ENCODE results near the gene RTN4R.
A peak's percentile ranks its signal among the peaks of the same experiment; 100 is the strongest.
"Not testable (repeated sequence)": the region's sequence is repeated elsewhere in the genome, so short reads cannot be mapped to it uniquely, and the experiment has no call there.

The RTN4R gene

DNA sequence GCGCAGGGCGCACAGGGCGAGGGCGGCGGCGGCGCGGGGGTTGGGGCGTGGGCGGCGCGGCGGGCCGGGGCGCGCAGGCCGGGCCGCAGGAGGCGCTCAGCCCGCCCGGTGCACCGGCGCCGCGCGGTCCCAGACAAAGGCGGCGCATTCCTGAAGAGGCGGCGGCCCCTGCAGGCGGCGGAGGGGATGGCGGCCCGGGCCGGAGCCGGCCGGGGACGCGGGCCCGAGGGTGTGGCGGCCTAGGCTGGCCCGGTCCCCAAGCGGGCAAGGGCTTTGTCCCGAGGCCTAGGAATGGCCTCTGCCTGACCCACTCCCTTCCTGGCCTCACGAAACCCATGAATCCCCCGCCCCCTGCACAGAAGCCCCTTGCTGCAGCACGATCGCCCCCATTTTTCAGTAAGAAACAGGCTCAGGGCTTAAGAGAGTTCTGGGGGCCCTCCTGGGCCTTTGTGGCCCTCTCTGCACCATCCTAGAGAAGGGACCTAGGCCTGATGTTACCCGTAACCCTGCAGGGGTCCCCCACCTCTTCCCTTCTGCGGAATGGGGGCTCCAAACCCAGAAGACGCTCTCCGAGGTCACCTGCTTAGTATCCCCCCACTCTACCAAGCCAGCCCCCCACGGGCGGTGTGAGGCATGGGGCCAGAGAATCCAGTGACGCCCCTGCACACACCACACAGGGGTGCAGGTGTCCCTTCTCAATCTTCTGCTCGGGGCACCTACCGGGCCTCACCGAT lies at the start of gene RTN4R:
Gene RTN4R, minus strand, starts transcription at position 40 of the 734 bp plus-strand sequence. CDS start 226 bp downstream, outside the sequence.
- DNase-seq = peak; percentile 61

DNA sequence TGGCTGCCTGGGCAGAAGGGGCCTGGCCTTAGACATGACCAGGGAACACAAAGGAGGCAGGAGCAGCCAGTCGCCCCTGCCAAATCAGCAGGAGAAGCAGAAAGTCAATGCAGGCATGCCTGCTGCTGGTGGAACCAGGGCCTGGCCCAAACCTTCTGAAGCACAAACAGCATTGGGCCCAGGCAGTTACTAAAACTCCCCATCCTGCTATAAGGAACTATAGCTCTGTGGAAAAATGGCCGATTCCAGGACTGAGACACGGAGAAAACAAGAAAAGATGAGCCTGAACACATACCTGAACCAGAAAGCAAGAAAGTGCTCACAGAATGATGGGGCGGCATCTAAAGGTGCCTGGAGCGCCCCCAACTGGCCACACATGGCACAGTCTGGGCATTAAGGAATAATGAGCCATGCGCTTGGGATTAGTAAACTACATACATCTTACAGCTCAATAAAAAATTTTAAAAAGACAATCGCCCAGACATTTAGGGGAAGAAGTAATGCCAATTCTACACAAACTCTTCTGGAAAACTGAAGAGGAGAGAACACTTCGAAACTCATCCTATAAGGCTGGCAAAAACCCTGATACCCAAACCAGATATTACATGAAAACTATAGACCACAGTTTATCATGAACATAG lies 49.4 kb upstream of the RTN4R start:
- not testable (repeated sequence) for DNase-seq

DNA sequence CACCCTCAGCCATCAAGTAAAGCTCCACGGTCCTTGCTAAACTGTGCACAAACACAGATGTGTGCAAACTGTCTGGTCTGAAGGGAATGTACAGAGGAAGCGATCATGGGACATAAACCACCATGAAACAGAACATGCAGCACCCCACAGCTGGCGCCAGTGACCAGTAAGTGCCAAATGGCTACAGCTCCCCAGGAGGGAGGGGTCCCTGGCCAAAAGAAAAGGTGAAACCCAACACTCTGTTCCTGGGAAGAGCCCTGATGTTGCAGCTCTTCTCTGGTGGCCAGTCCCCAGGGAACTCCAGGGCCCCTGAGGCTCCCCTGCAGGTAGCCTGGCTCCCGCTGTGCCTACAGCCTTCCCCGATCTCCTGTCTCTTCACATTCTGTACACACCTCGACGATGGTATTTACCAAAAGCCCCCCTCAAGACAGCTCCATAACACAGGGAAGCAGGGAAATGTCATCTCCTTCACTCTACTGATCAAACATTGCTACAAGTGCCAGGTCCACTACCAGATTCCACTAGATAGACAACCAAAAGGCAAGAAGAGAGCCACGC lies 48.8 kb upstream of the RTN4R start:
- DNase-seq = no peak

DNA sequence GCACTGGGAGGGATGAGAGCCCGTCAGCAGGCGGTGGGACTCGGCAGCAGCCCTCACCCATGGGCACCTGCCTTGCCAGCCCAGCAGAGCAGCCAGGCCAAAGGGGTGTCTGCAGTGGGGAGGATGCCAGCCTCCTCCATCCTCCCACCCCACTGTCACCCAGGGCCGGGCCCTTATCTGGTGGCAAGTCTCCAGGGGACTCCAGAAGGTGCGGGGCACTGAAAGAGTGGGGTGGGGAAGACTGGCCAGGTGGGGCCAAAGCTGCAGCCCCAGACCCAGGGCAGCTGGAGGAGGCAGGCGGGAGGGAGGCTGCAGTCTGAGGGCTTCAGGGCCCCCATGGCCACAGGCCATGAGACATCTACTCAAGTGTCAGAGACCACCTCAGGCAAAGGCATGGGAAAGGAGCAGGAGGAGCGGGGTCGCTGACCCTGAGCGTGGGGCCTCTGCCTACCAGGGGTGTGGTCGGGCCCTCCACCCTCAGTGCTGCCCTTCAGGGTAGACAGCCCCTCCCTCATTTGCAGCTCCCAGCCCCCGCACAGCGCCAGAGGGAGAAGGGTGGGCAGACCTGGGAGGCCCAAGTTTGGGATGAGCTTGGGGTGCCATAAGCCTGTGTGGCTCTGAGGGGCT lies 48.2 kb upstream of the RTN4R start:
- DNase-seq = no peak

DNA sequence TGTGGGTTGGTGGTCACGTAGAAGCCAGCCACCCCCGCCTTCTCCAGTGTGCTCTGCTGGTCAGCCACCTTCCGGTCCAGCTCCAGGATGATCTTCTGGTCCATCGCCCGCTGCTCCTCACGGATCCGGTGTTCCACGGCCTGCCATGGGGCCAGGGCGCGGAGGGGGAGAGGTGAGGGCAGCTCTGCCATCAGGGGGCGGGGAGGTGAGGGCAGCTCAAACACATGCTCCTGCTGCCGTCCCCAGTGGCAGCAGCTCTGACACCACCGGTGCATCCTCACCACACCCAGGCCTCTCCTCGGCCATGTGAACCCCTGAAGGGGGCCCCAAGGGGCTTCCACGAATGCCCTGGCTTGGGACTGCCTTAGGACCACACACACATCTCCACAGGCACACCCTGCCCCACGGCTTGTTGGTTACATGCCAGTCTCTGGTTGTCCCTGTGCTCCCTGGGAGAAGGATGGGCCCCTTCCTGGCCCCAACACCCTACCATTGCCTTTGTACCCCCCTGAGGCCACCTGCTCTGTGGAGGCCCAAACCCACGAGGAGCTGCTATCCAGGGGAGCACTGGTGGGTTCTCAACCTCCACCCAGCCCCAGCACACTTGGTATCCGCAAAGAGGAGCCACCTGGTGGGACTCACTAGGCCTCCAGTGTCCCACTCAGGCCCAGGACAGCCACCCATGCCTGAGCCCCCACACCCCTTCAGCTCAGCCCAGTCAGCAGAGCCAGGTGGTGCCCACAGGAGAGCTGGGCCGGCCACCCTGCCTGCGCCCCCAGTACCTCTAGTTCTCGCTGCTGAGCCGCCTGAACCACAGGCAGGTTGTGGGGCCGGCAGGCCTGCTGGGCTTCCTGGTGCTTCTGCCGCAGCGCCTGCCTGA lies 47.5 kb upstream of the RTN4R start:
- no peak for DNase-seq

DNA sequence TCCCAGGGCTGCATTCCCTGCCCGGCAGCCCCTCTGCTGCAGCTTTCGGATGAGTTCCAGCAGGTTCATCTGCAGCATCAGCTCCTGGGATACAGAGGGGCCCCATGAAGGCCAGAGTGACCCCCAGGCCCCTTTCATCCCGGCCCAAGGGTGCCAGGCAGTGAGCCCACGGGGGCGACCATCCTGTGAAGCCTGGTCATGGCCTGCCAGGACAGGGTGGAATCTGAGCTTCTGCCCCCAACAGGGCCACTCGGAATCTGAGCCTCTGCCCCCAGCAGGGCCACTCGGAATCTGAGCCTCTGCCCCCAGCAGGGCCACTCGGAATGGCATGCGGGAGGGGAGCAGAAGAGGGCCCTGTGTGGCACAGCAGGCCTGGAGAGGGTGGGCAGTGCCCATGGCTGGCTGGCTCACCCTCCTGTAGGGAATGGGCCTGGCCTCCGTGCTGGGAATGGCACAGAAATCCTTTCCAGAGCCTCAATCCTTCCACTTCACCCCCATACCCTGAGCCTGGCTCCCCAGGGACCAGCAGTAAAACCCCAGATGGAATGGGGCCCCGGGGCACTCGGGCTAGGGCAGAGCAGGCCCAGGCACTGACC lies 46.7 kb upstream of the RTN4R start:
- not testable (repeated sequence) for DNase-seq

DNA sequence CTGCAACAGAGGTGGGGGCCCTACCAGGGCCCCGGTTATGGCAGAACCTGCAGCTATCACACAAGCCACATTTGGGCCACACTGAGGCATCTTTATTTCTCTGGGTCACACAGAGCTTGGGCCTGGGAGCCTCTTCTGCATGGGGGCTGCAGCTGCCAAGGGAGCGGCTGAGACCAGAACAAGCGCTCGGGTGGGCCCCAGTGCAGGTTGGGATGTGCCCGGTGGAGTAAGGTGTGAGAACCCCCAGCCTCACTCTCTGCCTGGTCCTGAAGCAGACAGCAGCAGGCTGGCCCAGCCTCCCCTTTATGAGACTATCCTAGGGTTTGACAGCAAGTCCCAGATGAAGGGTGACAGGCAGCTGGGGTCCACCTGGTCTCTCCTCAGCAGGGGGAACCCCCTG lies 46.1 kb upstream of the RTN4R start:
- DNase-seq = not testable (repeated sequence)

DNA sequence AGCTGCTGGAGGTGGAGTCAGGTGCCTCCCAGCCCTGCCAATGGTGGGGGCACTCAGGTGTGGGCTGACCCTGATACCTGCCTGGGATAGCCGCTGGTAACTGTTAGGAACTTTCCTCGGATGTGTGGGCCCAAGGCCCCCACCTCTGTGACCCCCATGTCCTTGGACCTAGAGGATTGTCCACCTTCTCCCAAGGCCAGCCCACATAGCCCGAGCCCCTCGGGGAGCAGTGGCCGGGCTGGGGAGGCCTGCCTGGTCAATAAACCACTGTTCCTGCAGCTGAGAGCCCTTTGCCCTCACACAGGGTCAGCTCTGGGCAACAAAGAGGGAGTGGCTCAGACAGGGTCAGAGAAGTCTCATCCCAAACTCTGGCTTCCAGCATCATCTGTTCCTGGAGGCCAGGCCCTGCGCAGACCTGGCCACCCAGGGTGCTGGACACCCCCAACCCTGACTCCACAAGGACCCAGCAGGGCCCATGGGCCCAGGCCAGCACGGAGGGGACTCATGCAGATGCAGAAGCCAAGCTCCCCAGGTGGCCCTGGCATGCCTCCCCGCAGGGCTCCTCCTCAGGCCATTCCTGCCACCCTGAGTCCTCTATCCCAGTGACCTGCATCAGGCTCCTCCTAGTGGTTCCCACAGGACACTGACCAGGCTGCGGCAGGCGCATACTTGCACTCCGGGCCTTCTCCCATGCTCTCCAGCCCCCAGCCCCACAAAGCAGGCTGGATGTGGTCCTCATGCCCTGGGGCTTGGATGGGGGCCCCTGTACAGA lies 45.4 kb upstream of the RTN4R start:
- not testable (repeated sequence) for DNase-seq

DNA sequence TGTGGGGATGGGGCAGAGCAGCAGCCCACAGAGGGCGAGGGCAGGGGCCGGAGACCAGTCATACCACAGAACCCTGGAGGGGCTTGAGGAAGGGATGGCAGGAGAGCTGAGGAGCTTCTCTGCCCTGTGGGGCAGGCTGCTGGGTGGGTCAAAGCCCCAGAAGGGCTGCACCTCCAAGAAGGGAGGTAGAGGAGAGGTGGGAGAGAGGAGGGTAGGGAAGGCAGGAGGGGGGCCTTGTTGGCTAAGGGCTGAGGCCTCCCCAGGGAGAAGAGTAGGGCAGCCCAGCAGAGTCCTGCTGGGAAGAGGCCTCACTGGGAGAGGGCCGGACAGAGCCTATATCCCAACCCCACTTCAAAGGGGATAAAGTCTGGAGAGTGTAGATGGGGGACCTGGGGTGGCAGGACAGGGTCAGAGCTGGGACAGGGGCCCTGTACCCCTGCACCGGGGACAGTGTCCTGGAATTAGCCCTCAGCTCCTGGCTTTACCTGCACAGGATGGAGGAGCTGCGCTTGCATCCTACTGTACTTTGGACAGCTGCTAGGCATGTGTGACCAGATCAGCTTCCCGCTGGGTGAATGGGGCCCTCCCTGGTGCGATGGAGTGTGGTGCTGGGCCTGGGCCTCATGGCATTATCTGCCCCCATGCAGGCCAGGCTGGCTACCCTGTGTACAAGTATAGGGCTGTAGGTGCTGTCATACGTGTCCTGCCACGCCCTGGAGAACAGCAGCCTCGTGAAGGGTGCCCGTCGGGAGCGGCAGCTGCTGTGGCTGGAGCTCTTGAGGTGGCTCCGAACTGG lies 44.5 kb upstream of the RTN4R start:
- DNase-seq = no peak

DNA sequence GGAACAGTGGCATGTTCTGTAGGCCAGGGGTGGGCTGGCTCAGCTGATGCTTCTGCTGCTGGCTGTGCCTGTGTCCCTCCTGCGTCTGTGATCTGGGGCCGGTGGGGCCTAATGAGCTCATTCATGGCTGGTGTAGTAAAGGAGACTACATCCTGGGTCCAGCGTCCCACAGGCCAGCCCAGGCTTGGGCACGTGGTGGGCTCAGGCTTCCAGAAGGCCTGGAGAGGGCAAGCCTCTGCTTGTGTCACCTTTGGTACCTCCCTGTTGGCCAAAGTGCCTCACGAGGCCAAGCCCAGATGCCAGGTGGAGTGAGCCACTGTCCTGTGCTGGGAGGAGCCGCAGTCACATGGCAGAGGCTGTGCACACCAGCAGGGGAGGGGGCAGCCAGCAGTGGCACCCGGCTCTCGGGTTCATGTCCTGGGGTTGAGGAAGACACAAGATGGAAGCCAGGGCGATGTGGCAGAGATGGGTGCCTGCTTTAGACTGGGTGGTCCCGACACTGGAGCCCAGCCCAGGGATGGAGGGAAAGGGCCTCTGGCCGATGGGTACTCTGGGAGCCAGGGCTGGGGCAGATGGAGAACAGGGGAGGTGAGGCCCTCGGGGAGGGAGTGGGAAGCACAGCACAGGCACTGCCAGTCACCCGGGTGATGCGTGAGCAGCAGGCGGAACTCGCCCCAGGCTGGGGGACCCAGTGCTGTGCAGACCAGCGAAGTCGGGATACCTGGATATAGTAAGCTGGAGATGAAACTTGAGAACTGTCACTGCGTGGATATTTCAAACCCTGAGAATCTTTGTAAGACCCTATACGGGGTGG lies 43.3 kb upstream of the RTN4R start:
- not testable (repeated sequence) for DNase-seq

DNA sequence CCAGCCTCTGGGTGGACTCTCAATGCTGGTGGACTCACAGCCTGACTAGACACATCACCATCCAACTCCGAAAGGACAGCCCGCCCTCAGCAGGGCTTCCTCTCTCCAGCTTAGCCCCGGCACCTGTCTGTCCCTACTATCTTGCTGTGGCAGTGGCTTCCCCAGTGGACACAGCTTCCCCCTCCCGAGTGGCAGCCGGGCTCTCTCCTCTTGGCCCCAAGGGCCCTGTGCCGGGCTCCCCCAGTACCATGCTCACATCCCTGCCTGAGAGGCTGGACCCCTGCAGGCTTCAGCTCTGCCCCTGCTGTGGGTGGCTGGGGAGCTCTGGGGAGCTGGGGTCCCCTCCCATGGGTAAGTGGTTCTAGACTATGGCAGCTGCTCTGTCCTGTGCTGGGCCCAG lies 42.7 kb upstream of the RTN4R start:
- DNase-seq = not testable (repeated sequence)

DNA sequence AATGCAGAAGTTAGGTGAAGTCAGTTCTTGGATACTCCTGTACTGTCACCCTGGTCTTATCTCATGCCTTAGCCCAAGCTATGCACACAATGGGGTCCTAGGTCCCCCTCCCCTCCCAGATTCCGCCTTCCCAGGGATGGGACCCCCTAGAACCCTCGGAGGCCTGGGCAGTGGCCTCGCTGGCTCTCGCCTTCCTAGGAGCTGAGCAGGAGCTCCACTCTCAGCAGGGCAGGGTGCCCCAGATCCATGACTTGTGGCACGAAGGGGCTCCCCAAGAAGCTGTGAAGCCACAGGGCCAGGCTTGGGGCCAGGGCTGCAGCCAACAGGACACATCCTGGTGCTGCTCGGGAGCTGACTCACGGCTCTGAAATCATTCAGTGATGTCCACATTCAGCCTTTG lies 42.1 kb upstream of the RTN4R start:
- not testable (repeated sequence) for DNase-seq

DNA sequence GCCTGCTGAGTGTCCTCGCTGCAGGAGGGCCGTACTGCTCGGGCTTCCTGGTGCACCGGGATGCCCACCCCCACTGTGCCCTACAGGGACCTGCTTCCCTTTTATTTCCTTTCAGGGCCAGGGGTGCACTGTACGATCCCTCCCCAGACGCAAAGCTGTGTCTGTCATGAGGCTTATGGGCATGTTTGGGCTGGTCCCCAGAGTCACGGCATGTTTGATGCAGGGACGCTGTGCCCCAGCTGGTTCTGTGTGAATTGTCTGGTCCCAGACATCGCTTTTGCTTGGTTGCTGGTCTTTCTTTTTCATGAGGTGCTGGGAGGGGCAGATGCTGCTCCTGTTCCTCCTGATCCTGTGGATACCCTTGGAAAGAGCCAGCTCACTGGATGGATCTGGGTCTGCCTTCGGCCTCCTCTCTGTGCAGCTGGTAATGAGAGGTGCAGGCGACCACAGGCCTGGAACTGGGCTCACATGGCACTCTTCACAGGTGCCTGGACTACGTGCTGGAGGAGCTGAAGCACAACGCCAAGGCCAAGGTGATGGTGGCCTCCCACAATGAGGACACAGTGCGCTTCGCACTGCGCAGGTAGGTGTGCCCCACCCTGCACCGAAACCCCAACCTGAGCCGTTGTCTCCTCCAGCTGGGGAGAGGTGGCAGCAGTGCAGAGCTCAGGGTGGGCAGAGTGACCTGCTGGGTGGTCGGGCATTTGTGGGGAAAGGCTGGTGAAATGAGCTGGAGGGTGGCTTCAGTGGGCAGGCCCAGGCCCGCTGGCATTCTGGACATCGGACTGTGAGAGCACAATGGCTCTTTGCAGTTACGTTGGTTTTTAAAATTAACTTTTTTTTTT lies 40.9 kb upstream of the RTN4R start:
- peak; percentile 53 for DNase-seq

DNA sequence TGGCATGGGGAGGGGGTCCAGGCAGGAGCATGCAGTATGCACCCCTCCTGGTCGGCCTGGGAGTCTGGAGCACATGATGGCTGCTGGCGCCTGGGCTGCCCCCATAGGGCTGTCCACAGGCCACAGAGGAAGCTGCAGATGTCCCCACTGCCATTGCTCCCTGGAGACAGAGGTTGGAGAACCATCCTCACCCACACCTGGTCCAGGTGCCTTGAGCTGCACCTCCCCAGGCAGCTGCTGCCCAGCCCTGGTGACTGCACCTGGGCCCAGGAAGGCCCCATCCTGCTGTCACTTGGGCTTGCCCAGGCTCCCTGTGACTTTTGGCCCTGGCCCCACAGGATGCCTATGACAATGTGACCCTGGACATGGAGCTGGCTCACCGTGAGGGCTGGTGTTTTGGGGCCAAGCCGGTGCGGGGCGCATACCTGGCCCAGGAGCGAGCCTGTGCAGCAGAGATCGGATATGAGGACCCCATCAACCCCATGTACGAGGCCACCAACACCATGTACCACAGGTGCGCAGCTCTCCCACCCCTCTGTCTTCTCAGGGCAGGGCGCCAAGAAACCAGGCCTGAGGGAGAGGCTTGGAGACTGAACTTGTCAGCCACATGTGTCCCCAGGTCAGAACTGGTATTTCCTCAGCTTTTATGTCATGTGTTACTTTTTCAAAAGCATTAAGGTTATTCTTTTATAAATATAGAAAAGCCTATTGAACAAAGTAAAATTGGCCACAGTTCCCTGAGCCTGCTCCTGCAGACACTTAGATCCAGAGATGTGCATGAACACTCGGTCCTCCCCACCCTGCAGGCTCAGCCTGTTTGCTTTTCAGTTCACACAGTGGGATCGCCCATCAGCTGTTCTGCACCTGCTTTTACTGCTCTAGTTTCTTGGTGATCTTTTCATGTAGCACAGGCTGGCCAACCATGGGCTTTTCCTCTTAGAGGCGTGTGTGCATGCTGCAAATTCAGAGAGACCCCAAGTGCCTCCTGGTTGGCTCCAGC lies 39.6 kb upstream of the RTN4R start:
- not testable (repeated sequence) for DNase-seq

DNA sequence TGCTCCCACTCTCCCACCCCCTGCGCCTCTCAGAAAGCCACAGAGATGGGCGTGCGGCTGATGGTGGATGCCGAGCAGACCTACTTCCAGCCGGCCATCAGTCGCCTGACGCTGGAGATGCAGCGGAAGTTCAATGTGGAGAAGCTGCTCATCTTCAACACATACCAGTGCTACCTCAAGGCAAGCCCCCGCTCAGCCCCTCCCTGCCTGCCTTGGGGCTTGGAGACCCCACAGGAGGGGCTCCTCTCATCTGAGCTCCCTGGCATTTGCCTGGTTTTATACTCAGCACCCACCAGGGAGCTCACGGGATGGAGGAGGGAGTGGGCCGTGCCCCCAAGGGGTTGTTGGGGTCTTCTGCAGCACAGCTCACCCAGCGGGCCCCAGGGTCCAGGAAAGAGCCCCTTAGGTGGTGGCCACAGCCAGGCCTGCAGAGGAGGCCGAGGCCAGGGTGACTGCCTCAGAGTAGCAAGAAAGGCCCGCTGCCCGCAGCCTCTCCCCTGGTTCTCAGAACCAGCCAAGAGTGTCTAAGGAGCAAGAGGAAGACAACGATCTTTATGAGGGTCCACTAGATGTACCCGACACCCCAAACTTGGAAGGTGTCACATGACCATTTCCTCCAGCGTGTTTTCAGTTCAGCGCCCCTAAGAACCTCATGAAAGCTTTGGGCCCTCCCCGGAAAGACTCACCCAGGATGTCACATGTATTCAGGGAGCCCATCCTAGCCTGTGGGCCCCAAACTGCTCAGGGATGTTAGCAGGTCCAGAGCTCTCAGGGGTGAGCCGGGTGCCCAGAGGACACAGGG lies 38.7 kb upstream of the RTN4R start:
- not testable (repeated sequence) for DNase-seq

DNA sequence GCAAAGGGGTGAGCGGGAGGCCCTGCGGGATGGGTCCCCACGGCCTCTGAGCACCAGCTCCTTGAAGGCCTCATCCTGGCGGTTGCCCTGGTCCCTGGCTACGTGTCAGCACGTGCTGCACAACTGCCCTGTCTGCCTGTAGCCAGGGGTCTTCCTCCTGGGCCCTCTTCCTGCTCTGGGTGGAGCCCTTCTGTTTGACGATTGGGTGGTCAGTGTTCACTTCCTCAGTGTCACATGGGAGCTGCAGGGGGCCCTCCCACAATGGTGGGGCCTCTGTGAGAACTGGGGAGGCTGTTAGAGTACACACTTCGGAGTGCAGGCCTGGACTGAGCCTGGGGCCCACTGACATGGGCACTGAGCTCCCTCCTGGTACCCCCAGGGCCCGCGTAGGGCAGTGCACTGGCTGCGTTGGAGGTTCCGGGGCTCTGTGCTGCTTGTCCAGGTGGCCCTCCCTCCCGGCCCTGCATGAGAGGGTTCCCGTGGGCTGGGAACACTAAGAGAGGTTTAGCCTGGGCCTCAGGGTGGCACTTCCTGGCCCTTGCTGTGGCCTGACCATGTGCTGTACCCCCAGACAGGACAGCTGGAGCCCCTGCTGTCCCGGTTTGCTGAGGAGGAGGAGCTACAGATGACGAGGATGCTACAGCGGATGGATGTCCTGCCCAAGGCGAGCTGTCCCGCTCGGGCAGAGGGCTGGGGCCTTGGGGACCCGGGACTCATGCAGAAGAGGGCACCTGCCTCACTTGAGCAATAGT lies 38.0 kb upstream of the RTN4R start:
- DNase-seq = no peak

All from NCI-H2171 (cell line).